ENCODE data around the gene ERLEC1.
"Not testable (repeated sequence)": the region's sequence is repeated elsewhere in the genome, so short reads cannot be mapped to it uniquely, and the experiment has no call there.

Gene ERLEC1

GRCh38 chr2:53842891-53843290 lies 56.0 kb downstream of the ERLEC1 start:
- DNase-seq: no peak

GRCh38 chr2:53843595-53843994 lies 56.8 kb downstream of the ERLEC1 start:
- no peak for DNase-seq

GRCh38 chr2:53848062-53848461 lies 61.2 kb downstream of the ERLEC1 start:
- no peak for DNase-seq

GRCh38 chr2:53851052-53851757 lies 64.4 kb downstream of the ERLEC1 start:
- not testable (repeated sequence) for DNase-seq

- DNase-seq: no peak
Measured at GRCh38 chr2:53852532-53852931, 65.7 kb downstream of the ERLEC1 start.

- DNase-seq: no peak
Measured at GRCh38 chr2:53854678-53855077, 67.8 kb downstream of the ERLEC1 start.

GRCh38 chr2:53856272-53856671 lies 69.4 kb downstream of the ERLEC1 start:
- no peak for DNase-seq

- DNase-seq: no peak
Measured at GRCh38 chr2:53859206-53860181, 72.7 kb downstream of the ERLEC1 start, which contains the start of gene GPR75. Gene GPR75 (minus strand): TSS chr2:53859967. CDS start chr2:53854756, 5,211 bp downstream.

GRCh38 chr2:53861824-53862223 lies 75.0 kb downstream of the ERLEC1 start:
- DNase-seq: no peak

GRCh38 chr2:53863538-53864227 lies 76.8 kb downstream of the ERLEC1 start:
- no peak for DNase-seq

- no peak for DNase-seq
Measured at GRCh38 chr2:53865264-53865663, 78.4 kb downstream of the ERLEC1 start.

GRCh38 chr2:53865962-53866361 lies 79.1 kb downstream of the ERLEC1 start:
- DNase-seq: no peak

GRCh38 chr2:53867169-53867568 lies 80.3 kb downstream of the ERLEC1 start:
- DNase-seq: no peak

- no peak for DNase-seq
Measured at GRCh38 chr2:53867773-53868172, 80.9 kb downstream of the ERLEC1 start.
